Neural progenitor cell (in vitro differentiated cells): Measurements from ENCODE around the gene SESN3. TPM values are rescaled to one million over a fixed set of nuclear protein-coding genes. Genes with fewer than 3 reads are reported as not detected.

Experiments
- DNase-seq: peaks from one replicate; pipeline ENCODE4 v3.0.0-alpha.2; 2016; ENCODE audit warnings: low spot score
- H2AFZ ChIP-seq: fragments of 200-600 bp; sonication (generic); replicated peaks from 2 replicates; pipeline ENCODE4 v1.6.1; 2016; ENCODE audit warnings: antibody characterized with exemption
- H3F3A ChIP-seq: fragments of 200-600 bp; sonication (generic); 2 replicates; pipeline ENCODE4 v1.6.1; 2016; ENCODE audit warnings: antibody characterized with exemption, low read depth
- H3K27ac ChIP-seq: fragments of 200-600 bp; sonication (generic); 2 replicates; pipeline ENCODE4 v1.5.1; 2016; ENCODE audit warnings: mild to moderate bottlenecking
- H3K27me3 ChIP-seq: fragments of 200-600 bp; sonication (generic); 2 replicates; pipeline ENCODE4 v1.6.1; 2016; ENCODE audit warnings: mild to moderate bottlenecking, moderate library complexity
- H3K36me3 ChIP-seq: fragments of 200-600 bp; sonication (generic); 2 replicates; pipeline ENCODE4 v1.5.1; 2016
- H3K4me1 ChIP-seq: fragments of 200-600 bp; sonication (generic); 2 replicates; pipeline ENCODE4 v1.6.1; 2016; ENCODE audit warnings: mixed run types
- H3K4me2 ChIP-seq: fragments of 200-600 bp; sonication (generic); 2 replicates; pipeline ENCODE4 v1.6.1; 2016
- H3K4me3 ChIP-seq: fragments of 200-600 bp; sonication (generic); 2 replicates; pipeline ENCODE4 v1.5.1; 2016
- H3K79me2 ChIP-seq: fragments of 200-600 bp; sonication (generic); 2 replicates; pipeline ENCODE4 v1.6.1; 2016; ENCODE audit warnings: low read depth
- H3K9ac ChIP-seq: fragments of 200-600 bp; sonication (generic); 2 replicates; pipeline ENCODE4 v1.6.1; 2016
- H3K9me3 ChIP-seq: fragments of 200-600 bp; sonication (generic); 2 replicates; pipeline ENCODE4 v1.5.1; 2016; ENCODE audit warnings: low read depth
- H4K20me1 ChIP-seq: fragments of 200-600 bp; sonication (generic); 2 replicates; pipeline ENCODE4 v1.6.1; 2016; ENCODE audit warnings: low read depth
- H3K27ac Mint-ChIP-seq: 3 replicates; pipeline ENCODE4 v1.8.0; 2021; ENCODE audit warnings: mixed read lengths
- H3K27me3 Mint-ChIP-seq: 2 replicates; pipeline ENCODE4 v1.8.0; 2022; ENCODE audit warnings: low read depth, mild to moderate bottlenecking, inconsistent platforms, moderate library complexity, mixed read lengths; ENCODE audit not compliant: insufficient read depth
- H3K36me3 Mint-ChIP-seq: 3 replicates; pipeline ENCODE4 v1.8.0; 2021; ENCODE audit warnings: mixed read lengths
- H3K4me1 Mint-ChIP-seq: 3 replicates; pipeline ENCODE4 v1.8.0; 2021; ENCODE audit warnings: mixed read lengths
- H3K4me3 Mint-ChIP-seq: 3 replicates; pipeline ENCODE4 v1.8.0; 2021; ENCODE audit warnings: mild to moderate bottlenecking, moderate library complexity, mixed read lengths
- H3K9me3 Mint-ChIP-seq: 3 replicates; pipeline ENCODE4 v1.8.0; 2020; ENCODE audit warnings: mixed read lengths
- EZH2 ChIP-seq: fragments of 200-600 bp; sonication (generic); IDR thresholded peaks from 2 replicates; pipeline ENCODE4 v1.6.1; 2017; ENCODE audit warnings: antibody characterized with exemption, mild to moderate bottlenecking, moderate library complexity
- EZH2phosphoT487 ChIP-seq: fragments of 200-600 bp; sonication (generic); IDR thresholded peaks from 2 replicates; pipeline ENCODE4 v1.6.1; 2017; ENCODE audit warnings: antibody characterized with exemption
- total RNA-seq: library from RNA; depleted of rRNA; stranded (reverse); fragments of >200 nt; gene quantifications from 2 replicates; pipeline ENCODE4 v1.2.3, GENCODE V29; 2015; ENCODE audit warnings: low replicate concordance
- TF ChIP-seq, protein P1 (sequence below): fragments of 200-600 bp; sonication (generic); IDR thresholded peaks from 2 replicates; pipeline ENCODE4 v1.5.1; 2017; ENCODE audit warnings: antibody characterized with exemption, mild to moderate bottlenecking

SESN3 gene
- total RNA-seq, 1 donor from 2014 or later, result 234 TPM

DNA sequence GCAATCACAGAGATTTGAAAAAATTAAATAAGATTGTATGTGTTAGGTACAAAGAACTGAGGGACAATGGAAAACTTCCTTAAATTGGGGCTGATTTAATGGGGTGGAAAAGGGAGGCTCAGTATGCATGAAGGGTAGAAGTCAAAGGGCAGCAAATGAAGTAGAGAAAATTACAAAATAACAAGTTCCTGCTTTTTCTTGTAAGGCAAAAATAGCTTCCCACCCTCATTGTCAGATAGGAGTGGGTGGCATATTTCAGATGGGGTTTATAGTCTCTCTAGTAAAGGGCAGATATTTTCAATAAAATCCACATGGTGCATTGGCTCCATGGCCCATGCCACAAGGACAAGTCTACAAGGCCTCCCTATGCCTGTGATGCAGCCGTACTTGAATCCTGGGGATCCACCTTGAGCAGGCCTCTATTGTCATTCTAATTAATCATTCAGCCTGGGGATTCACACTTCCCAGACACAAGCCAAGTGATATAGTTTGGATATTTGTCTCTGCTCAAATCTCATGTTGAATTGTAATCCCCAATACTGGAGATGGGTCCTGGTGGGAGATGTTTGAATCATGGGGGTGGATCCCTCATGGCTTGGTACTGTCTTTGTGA is 36.7 kb upstream of the SESN3 start:
- H3K4me3 Mint-ChIP-seq, result no peak overlapping the region
- no peaks in the 10 kb centered on the region for H3K36me3 Mint-ChIP-seq
- no peak overlapping the region for H3K4me3 ChIP-seq
- peak overlapping the region; percentile 14 for H3K27ac Mint-ChIP-seq
- TF ChIP-seq EZH2phosphoT487, result no peak
- TF ChIP-seq EZH2, result no peak
- TF ChIP-seq, protein P1, sequence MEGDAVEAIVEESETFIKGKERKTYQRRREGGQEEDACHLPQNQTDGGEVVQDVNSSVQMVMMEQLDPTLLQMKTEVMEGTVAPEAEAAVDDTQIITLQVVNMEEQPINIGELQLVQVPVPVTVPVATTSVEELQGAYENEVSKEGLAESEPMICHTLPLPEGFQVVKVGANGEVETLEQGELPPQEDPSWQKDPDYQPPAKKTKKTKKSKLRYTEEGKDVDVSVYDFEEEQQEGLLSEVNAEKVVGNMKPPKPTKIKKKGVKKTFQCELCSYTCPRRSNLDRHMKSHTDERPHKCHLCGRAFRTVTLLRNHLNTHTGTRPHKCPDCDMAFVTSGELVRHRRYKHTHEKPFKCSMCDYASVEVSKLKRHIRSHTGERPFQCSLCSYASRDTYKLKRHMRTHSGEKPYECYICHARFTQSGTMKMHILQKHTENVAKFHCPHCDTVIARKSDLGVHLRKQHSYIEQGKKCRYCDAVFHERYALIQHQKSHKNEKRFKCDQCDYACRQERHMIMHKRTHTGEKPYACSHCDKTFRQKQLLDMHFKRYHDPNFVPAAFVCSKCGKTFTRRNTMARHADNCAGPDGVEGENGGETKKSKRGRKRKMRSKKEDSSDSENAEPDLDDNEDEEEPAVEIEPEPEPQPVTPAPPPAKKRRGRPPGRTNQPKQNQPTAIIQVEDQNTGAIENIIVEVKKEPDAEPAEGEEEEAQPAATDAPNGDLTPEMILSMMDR, result no peak
- H3K27ac ChIP-seq, result no peak overlapping the region
- H3K9ac ChIP-seq, result no peak overlapping the region
- peaks cover 6% of the 10 kb centered on the region for H3K27me3 Mint-ChIP-seq
- peaks cover 4% of the 10 kb centered on the region for H3K4me1 Mint-ChIP-seq
- H3K27me3 ChIP-seq, result no peaks in the 10 kb centered on the region
- peaks cover 13% of the 10 kb centered on the region for H3K4me1 ChIP-seq
- no peak for DNase-seq
- no peaks in the 10 kb centered on the region for H3F3A ChIP-seq
- H3K36me3 ChIP-seq, result no peaks in the 10 kb centered on the region
- no peaks in the 10 kb centered on the region for H3K9me3 ChIP-seq
- no peak overlapping the region for H3K4me2 ChIP-seq
- H2AFZ ChIP-seq, result no peak overlapping the region
- no peaks in the 10 kb centered on the region for H3K79me2 ChIP-seq
- no peaks in the 10 kb centered on the region for H4K20me1 ChIP-seq
- H3K9me3 Mint-ChIP-seq, result peaks cover 3% of the 10 kb centered on the region

DNA sequence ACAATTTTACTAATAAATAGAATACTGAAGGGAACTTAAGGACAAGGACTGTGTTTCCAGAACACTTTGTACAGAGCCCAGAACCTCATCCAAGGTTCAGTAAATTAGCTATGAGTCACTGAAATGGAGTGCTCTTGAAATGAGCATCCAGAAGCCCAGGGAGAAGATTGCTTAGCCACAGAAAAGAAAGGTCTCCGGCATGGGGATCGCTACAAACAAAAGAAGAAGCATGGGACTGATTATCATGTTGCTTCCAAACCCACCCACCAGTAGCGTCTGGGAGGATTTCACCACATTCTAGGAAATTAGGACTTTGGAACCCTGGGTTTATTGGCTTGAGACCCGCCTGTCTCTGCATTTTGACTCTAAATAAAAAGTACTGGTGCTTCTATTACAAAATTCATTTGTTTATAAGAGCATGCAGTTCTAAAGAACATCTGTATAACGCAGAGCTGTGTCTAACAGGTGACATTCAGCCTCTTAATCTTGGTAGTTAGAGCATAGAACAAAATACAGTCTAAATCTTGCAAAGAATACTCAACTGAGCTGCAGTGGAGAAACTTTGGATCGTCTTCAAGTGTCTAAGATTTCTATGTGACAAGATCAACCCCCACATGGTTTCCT is 35.9 kb upstream of the SESN3 start:
- Histone ChIP-seq H3K4me2 (no peak overlapping the region), H4K20me1 (no peaks in the 10 kb centered on the region), H3K27me3 (no peaks in the 10 kb centered on the region), H3K4me3 (no peak overlapping the region), H3K36me3 (no peaks in the 10 kb centered on the region), H3K79me2 (no peaks in the 10 kb centered on the region), H3F3A (no peaks in the 10 kb centered on the region), H3K4me1 (peaks cover 13% of the 10 kb centered on the region), H3K27ac (no peak overlapping the region), H3K9me3 (no peaks in the 10 kb centered on the region), H3K9ac (no peak overlapping the region), H2AFZ (no peak overlapping the region)
- Mint-ChIP-seq H3K36me3 (no peaks in the 10 kb centered on the region), H3K27me3 (peaks cover 6% of the 10 kb centered on the region), H3K27ac (no peak overlapping the region), H3K4me1 (peaks cover 4% of the 10 kb centered on the region), H3K4me3 (no peak overlapping the region), H3K9me3 (peaks cover 3% of the 10 kb centered on the region)
- DNase-seq, result no peak
- TF ChIP-seq EZH2phosphoT487 (no peak), EZH2 (no peak)
- TF ChIP-seq, protein P1, result no peak

DNA sequence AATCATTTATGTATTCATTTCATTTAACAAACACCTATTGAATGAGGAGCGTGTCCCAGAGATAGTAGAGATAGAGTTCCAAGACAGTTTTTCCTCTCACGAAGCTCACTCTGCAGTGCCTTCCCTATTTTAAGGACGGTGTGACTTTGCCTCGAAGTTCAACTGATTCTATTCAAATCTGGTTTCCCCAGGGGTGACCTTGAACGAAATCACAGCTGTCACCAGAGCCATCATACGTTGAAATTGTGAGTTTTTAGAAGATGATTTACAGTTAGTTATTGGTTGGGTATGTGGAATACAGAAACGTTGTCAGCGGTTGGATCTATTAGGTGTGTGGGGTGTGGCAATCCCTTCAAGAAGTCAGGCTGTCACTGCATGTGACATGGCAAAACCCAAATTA is 33.9 kb upstream of the SESN3 start:
- Mint-ChIP-seq H3K4me1 (peaks cover 4% of the 10 kb centered on the region), H3K36me3 (no peaks in the 10 kb centered on the region), H3K9me3 (peaks cover 3% of the 10 kb centered on the region), H3K27ac (no peak overlapping the region), H3K4me3 (no peak overlapping the region), H3K27me3 (peaks cover 6% of the 10 kb centered on the region)
- peaks cover 2% of the 10 kb centered on the region for H3K4me1 ChIP-seq
- H3K79me2 ChIP-seq, result no peaks in the 10 kb centered on the region
- no peaks in the 10 kb centered on the region for H4K20me1 ChIP-seq
- H3K36me3 ChIP-seq, result no peaks in the 10 kb centered on the region
- no peak overlapping the region for H3K9ac ChIP-seq
- DNase-seq, result no peak
- no peak overlapping the region for H3K4me3 ChIP-seq
- no peaks in the 10 kb centered on the region for H3F3A ChIP-seq
- no peak overlapping the region for H2AFZ ChIP-seq
- TF ChIP-seq, protein P1, result no peak
- TF ChIP-seq EZH2phosphoT487 (no peak), EZH2 (no peak)
- no peak overlapping the region for H3K4me2 ChIP-seq
- no peak overlapping the region for H3K27ac ChIP-seq
- H3K27me3 ChIP-seq, result no peaks in the 10 kb centered on the region
- no peaks in the 10 kb centered on the region for H3K9me3 ChIP-seq
